ENCODE data around the gene GLI2. TPM values are rescaled to one million over a fixed set of nuclear protein-coding genes. Genes with fewer than 3 reads are reported as not detected.

GLI2 gene
- total RNA-seq, 1 experiment from 2014 or later, result 6.2 TPM

DNA sequence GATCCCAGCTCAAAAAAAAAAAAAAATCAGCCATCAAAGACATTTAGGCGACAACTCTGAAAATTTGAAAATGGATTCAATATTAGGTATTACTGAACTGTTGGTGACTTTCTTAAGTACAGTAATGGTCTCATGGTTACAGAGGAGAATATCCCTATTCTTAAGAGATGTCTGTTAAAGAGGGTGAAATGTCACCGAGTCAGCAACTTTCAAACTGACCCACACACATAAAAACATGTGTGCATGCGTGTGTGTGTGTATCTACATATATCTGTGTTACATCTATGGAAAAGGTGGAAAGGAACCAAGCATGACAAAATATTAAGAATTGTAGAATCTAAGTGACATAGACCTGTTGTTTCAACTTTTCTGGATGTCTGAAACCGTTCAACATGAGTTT lies 41.6 kb upstream of the GLI2 start:
- in situ Hi-C loops (cut with HindIII; ENCODE audit: low pct_unique_long_range_greater_than_20kb, low sequenced_read_pairs), result no loop called here
- H3K9me3 ChIP-seq (ENCODE audit: control insufficient read depth, insufficient read depth, low read depth, low read length), result no peaks in the 10 kb centered on the region
- ChIA-PET CTCF (interaction anchor here (0.6 to 0.7 kb wide), 3 partner anchors 44 to 932 kb away, joined by 3 to 4 read pairs (median 4); no protein-coding TSS in a partner anchor), POLR2A (interaction anchor here (0.6 to 0.7 kb wide), 4 partner anchors 25 to 1824 kb away, joined by 3 to 8 read pairs (median 4); no protein-coding TSS in a partner anchor)
- no peak for ATAC-seq
- no peaks in the 10 kb centered on the region for H3K36me3 ChIP-seq (ENCODE audit: control insufficient read depth, insufficient read depth, low read length)
- no TSS peak for BruUV-seq (replicated peaks)
- no peaks in the 10 kb centered on the region; the same call in 1 of the 2 replicates for H3K27me3 ChIP-seq (ENCODE audit: control insufficient read depth, insufficient read depth, low read length)
- no peaks in the 10 kb centered on the region for H3K4me1 ChIP-seq (ENCODE audit: control insufficient read depth, insufficient read depth, low read length)
- TF ChIP-seq SIN3A (IDR thresholded peaks at IDR 0.05; ENCODE audit: borderline replicate concordance, insufficient read depth, low read depth, low read length), result no peak
- no peak for TF ChIP-seq POLR2AphosphoS5 (IDR thresholded peaks at IDR 0.05; ENCODE audit: low read depth, low read length)
- TF ChIP-seq, protein P1, sequence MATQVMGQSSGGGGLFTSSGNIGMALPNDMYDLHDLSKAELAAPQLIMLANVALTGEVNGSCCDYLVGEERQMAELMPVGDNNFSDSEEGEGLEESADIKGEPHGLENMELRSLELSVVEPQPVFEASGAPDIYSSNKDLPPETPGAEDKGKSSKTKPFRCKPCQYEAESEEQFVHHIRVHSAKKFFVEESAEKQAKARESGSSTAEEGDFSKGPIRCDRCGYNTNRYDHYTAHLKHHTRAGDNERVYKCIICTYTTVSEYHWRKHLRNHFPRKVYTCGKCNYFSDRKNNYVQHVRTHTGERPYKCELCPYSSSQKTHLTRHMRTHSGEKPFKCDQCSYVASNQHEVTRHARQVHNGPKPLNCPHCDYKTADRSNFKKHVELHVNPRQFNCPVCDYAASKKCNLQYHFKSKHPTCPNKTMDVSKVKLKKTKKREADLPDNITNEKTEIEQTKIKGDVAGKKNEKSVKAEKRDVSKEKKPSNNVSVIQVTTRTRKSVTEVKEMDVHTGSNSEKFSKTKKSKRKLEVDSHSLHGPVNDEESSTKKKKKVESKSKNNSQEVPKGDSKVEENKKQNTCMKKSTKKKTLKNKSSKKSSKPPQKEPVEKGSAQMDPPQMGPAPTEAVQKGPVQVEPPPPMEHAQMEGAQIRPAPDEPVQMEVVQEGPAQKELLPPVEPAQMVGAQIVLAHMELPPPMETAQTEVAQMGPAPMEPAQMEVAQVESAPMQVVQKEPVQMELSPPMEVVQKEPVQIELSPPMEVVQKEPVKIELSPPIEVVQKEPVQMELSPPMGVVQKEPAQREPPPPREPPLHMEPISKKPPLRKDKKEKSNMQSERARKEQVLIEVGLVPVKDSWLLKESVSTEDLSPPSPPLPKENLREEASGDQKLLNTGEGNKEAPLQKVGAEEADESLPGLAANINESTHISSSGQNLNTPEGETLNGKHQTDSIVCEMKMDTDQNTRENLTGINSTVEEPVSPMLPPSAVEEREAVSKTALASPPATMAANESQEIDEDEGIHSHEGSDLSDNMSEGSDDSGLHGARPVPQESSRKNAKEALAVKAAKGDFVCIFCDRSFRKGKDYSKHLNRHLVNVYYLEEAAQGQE (IDR thresholded peaks at IDR 0.05; ENCODE audit: insufficient read depth in 1 of 2, low read depth in 2 of 2, low read length in 1 of 2), result no peak
- TF ChIP-seq TCF7L2 (IDR thresholded peaks at IDR 0.05; ENCODE audit: low read depth, low read length), result no peak
- TF ChIP-seq, protein P2, sequence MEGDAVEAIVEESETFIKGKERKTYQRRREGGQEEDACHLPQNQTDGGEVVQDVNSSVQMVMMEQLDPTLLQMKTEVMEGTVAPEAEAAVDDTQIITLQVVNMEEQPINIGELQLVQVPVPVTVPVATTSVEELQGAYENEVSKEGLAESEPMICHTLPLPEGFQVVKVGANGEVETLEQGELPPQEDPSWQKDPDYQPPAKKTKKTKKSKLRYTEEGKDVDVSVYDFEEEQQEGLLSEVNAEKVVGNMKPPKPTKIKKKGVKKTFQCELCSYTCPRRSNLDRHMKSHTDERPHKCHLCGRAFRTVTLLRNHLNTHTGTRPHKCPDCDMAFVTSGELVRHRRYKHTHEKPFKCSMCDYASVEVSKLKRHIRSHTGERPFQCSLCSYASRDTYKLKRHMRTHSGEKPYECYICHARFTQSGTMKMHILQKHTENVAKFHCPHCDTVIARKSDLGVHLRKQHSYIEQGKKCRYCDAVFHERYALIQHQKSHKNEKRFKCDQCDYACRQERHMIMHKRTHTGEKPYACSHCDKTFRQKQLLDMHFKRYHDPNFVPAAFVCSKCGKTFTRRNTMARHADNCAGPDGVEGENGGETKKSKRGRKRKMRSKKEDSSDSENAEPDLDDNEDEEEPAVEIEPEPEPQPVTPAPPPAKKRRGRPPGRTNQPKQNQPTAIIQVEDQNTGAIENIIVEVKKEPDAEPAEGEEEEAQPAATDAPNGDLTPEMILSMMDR (IDR thresholded peaks at IDR 0.05), result no peak
- no peak for DNase-seq (ENCODE audit: low read depth, low spot score)
- intact Hi-C loops (cut with micrococcal nuclease; ENCODE audit: unreplicated experiment), result loop anchor here (10.0 kb wide), 1 partner anchor 241 kb away; no protein-coding TSS in a partner anchor
- no peak overlapping the region for H3K4me3 ChIP-seq (ENCODE audit: low read depth in 2 of 2, low read length in 2 of 2)
- no peak overlapping the region for H3K27ac ChIP-seq (ENCODE audit: low read length)

DNA sequence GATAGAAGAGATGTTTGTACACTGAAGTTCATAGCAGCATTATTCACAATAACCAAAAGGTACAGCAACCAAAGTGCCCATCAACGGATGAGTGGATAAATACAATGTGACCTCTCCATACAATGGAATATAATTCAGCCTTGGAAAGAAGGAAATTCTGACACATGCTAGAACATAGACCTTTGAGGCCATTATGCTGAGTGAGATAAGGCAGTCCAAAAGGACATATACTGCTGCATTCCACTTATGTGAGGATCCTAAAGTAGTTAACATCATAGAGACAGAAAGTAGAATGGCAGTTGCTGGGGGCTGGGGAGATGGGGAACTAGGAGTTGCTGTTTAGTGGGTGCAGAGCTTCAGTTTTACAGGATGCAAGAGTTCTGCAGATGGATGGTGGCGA lies 38.2 kb upstream of the GLI2 start:
- Histone ChIP-seq H3K4me3 (ENCODE audit: low read depth in 2 of 2, low read length in 2 of 2) (no peak overlapping the region), H3K4me1 (ENCODE audit: control insufficient read depth, insufficient read depth, low read length) (no peaks in the 10 kb centered on the region), H3K27me3 (ENCODE audit: control insufficient read depth, insufficient read depth, low read length) (no peaks in the 10 kb centered on the region; the same call in 1 of the 2 replicates), H3K9me3 (ENCODE audit: control insufficient read depth, insufficient read depth, low read depth, low read length) (no peaks in the 10 kb centered on the region), H3K36me3 (ENCODE audit: control insufficient read depth, insufficient read depth, low read length) (no peaks in the 10 kb centered on the region), H3K27ac (ENCODE audit: low read length) (no peak overlapping the region)
- intact Hi-C loops (cut with micrococcal nuclease; ENCODE audit: unreplicated experiment), result loop anchor here (10.0 kb wide), 1 partner anchor 237 kb away; no protein-coding TSS in a partner anchor
- DNase-seq (ENCODE audit: low read depth, low spot score), result no peak
- POLR2A ChIA-PET, result no interaction called here
- in situ Hi-C loops (cut with HindIII; ENCODE audit: low pct_unique_long_range_greater_than_20kb, low sequenced_read_pairs), result no loop called here
- CTCF ChIA-PET, result interaction anchor here (0.8 kb wide), 1 partner anchor 378 kb away, joined by 3 read pairs; no protein-coding TSS in a partner anchor
- BruUV-seq (replicated peaks), result no TSS peak
- TF ChIP-seq POLR2AphosphoS5 (IDR thresholded peaks at IDR 0.05; ENCODE audit: low read depth, low read length), result no peak
- TF ChIP-seq, protein P1 (IDR thresholded peaks at IDR 0.05; ENCODE audit: insufficient read depth in 1 of 2, low read depth in 2 of 2, low read length in 1 of 2), result no peak
- no peak for TF ChIP-seq SIN3A (IDR thresholded peaks at IDR 0.05; ENCODE audit: borderline replicate concordance, insufficient read depth, low read depth, low read length)
- TF ChIP-seq TCF7L2 (IDR thresholded peaks at IDR 0.05; ENCODE audit: low read depth, low read length), result no peak
- TF ChIP-seq, protein P2 (IDR thresholded peaks at IDR 0.05), result no peak
- no peak for ATAC-seq
